K562 (cell line): ENCODE data around the gene CD302. TPM values are rescaled to one million over a fixed set of nuclear protein-coding genes. Genes with fewer than 3 reads are reported as not detected.

Source experiments
- ATAC-seq: fragments of 200-7000 bp; cut with Tn5 transposase; 3 replicates; pipeline ENCODE4 v1.9.1; 2020; ENCODE audit warnings: moderate library complexity
- BruUV-seq: library from RNA; stranded (reverse); fragments of 400-500 nt; replicated peaks from 2 replicates; lab custom pipeline; 2021; lab: Mats Ljungman, UMichigan
- CTCF ChIA-PET: fragments of 300-600 bp; formaldehyde crosslinking; extraction: SDS; loops from one replicate; lab custom pipeline; 2021; ENCODE audit warnings: low intra/inter-chr PET ratio; lab: Yijun Ruan, JAX
- POLR2A ChIA-PET: fragments of 300-600, 350-650 bp; sonication (Branson Sonifier 250); formaldehyde crosslinking; extraction: SDS; loops from one replicate; lab custom pipeline; 2021; ENCODE audit warnings: antibody characterized with exemption, inconsistent platforms; lab: Yijun Ruan, JAX
- DNase-seq, 4 experiments: peaks; one replicate each; pipeline versions ENCODE4 v3.0.0 to v3.0.0-alpha.2; 2011 to 2018; ENCODE audit warnings: low spot score in 3 of 4, mixed read lengths in 3 of 4; ENCODE audit errors: extremely low read depth in 1 of 4
- FAIRE-seq: peaks from 2 replicates; lab custom pipeline; 2011; peaks lifted over from hg19 to GRCh38; lab: Jason Lieb, UNC
- H2AFZ ChIP-seq: 2 replicates; pipeline ENCODE4 v1.6.0; 2011; ENCODE audit warnings: low read depth, low read length, control low read depth, inconsistent platforms
- H3K27ac ChIP-seq: fragments of 200-600 bp; 3 replicates; pipeline ENCODE4 v1.8.0; 2011; ENCODE audit warnings: low read depth, mild to moderate bottlenecking, control low read depth, inconsistent platforms, low read length, moderate library complexity, mixed read lengths; ENCODE audit errors: extremely low read depth
- H3K27me3 ChIP-seq, 2 experiments: fragments of 300-600 bp in 1 of 2; 2 replicates in 1 of 2; 3 replicates in 1 of 2; pipeline versions ENCODE4 v1.6.0 to v1.8.0; 2011; ENCODE audit warnings: inconsistent platforms in 2 of 2, low read length in 2 of 2, mild to moderate bottlenecking in 1 of 2, mixed read lengths in 1 of 2, moderate library complexity in 1 of 2; ENCODE audit not compliant: control insufficient read depth in 2 of 2, insufficient read depth in 2 of 2
- H3K36me3 ChIP-seq: fragments of 300-600 bp; 3 replicates; pipeline ENCODE4 v1.8.0; 2011; ENCODE audit warnings: mild to moderate bottlenecking, low read length, inconsistent platforms; ENCODE audit not compliant: control insufficient read depth, insufficient read depth
- H3K4me1 ChIP-seq, 2 experiments: fragments of 200-600 bp in 1 of 2; replicated peaks in 1 of 2; 2 replicates in 1 of 2; 3 replicates in 1 of 2; pipeline versions ENCODE4 v1.5.1 to v1.8.0; 2011; ENCODE audit warnings: inconsistent platforms in 2 of 2, low read length in 2 of 2, mild to moderate bottlenecking in 1 of 2, mixed read lengths in 1 of 2, moderate library complexity in 1 of 2; ENCODE audit not compliant: control insufficient read depth in 2 of 2, insufficient read depth in 2 of 2
- H3K4me2 ChIP-seq: 2 replicates; pipeline ENCODE4 v1.6.1; 2011; ENCODE audit warnings: low read length, control low read depth, inconsistent platforms, mixed read lengths; ENCODE audit not compliant: insufficient read depth
- H3K4me3 ChIP-seq: fragments of 200-600 bp; sonication (generic), shearing (Covaris generic); 2 replicates; pipeline ENCODE4 v1.5.1; 2016; ENCODE audit warnings: control low read depth, inconsistent platforms
- H3K79me2 ChIP-seq: fragments of 200-600 bp; 3 replicates; pipeline ENCODE4 v1.8.0; 2011; ENCODE audit warnings: low read length, inconsistent platforms; ENCODE audit not compliant: control insufficient read depth, insufficient read depth
- H3K9ac ChIP-seq, 2 experiments: 2 replicates each; pipeline versions ENCODE4 v1.6.0 to v1.6.1; 2011; ENCODE audit warnings: low read depth in 2 of 2, low read length in 2 of 2, control low read depth in 1 of 2, inconsistent platforms in 1 of 2, mild to moderate bottlenecking in 1 of 2, mixed read lengths in 1 of 2; ENCODE audit not compliant: insufficient read depth in 1 of 2
- H3K9me1 ChIP-seq: one replicate; pipeline ENCODE4 v1.6.0; 2011; ENCODE audit warnings: inconsistent platforms, mild to moderate bottlenecking, low read length, moderate library complexity; ENCODE audit not compliant: control insufficient read depth, insufficient read depth
- H3K9me3 ChIP-seq: replicated peaks from 2 replicates; pipeline ENCODE4 v1.5.1; 2011; ENCODE audit warnings: low read depth, low read length, inconsistent platforms; ENCODE audit not compliant: control insufficient read depth, insufficient read depth
- H4K20me1 ChIP-seq: replicated peaks from 2 replicates; pipeline ENCODE4 v1.6.1; 2011; ENCODE audit warnings: low read length, inconsistent platforms, mixed read lengths; ENCODE audit not compliant: control insufficient read depth, insufficient read depth
- ASH1L ChIP-seq: fragments of 450-650 bp; IDR thresholded peaks from 2 replicates; pipeline ENCODE4 v1.6.1; 2018; ENCODE audit warnings: borderline replicate concordance, mild to moderate bottlenecking, low read depth; ENCODE audit not compliant: partially characterized antibody
- ETS2 ChIP-seq: IDR thresholded peaks from 2 replicates; pipeline ENCODE4 v1.6.1; 2016; ENCODE audit warnings: borderline replicate concordance, missing genetic modification characterization, mild to moderate bottlenecking, moderate library complexity, missing compliant biosample characterization; ENCODE audit not compliant: poor library complexity, severe bottlenecking
- HDAC1 ChIP-seq, 2 experiments: fragments of 450-650 bp; IDR thresholded peaks; 2 replicates each; pipeline ENCODE4 v1.6.1; 2016 to 2017; ENCODE audit warnings: inconsistent platforms in 1 of 2, mild to moderate bottlenecking in 1 of 2, moderate library complexity in 1 of 2
- POLR3A ChIP-seq: IDR thresholded peaks from 2 replicates; pipeline ENCODE4 v1.6.1; 2011; ENCODE audit warnings: borderline replicate concordance, mild to moderate bottlenecking, moderate library complexity; ENCODE audit not compliant: insufficient read length, insufficient read depth; ENCODE audit errors: extremely low read depth
- TGIF2 ChIP-seq: sonication (generic); formaldehyde crosslinking; IDR thresholded peaks from 2 replicates; pipeline ENCODE4 v1.8.1; 2022; ENCODE audit warnings: mild to moderate bottlenecking, missing genetic modification reagents, moderate library complexity
- ZKSCAN1 ChIP-seq: fragments of 150-350 bp; IDR thresholded peaks from 2 replicates; pipeline ENCODE4 v1.6.1; 2016; ENCODE audit warnings: low read depth, low read length
- ZNF121 ChIP-seq: sonication (generic); formaldehyde crosslinking; conservative IDR thresholded peaks from 2 replicates; pipeline ENCODE4 v1.8.0; 2022; ENCODE audit warnings: missing genetic modification reagents
- ZZZ3 ChIP-seq: fragments of 450-650 bp; IDR thresholded peaks from 2 replicates; pipeline ENCODE4 v1.6.1; 2016; ENCODE audit warnings: antibody characterized with exemption, mild to moderate bottlenecking, moderate library complexity
- WGBS: fragments of 100-300 bp; shearing (Covaris generic); methylation state at CpG from one replicate; pipeline ENCODE4 v1.1.6; 2016; ENCODE audit warnings: low coverage, mixed read lengths; ENCODE audit not compliant: insufficient coverage; ENCODE audit errors: missing lambda C conversion rate; 5-methylcytosine and 5-hydroxymethylcytosine counted together
- in situ Hi-C: fragments of 300-500 bp; cut with MboI; formaldehyde crosslinking; loops from 4 replicates; pipeline ENCODE4 v1.15.0; 2018; ENCODE audit warnings: inconsistent platforms, mixed read lengths
- intact Hi-C: fragments of 100-400 bp; cut with micrococcal nuclease; formaldehyde crosslinking; loops from 2 replicates; pipeline ENCODE4 v1.14.2; 2022
- polyA plus RNA-seq, 8 experiments: library from polyadenylated mRNA; depleted of rRNA in 4 of 8; stranded (reverse) in 5 of 8; unstranded in 3 of 8; fragments of >200 nt; fragmentation: Nextera tagmentation in 2 of 8; fragmentation: Illumina TruSeq in 1 of 8; extraction: Ambion mirVana in 2 of 8; extraction: Trizol in 1 of 8; gene quantifications; 2 replicates each; pipeline versions ENCODE4 v1.2.1 to v1.2.3, GENCODE V29; 2011 to 2014; ENCODE audit warnings: inconsistent platforms in 1 of 8, missing spikeins in 1 of 8
- total RNA-seq, 7 experiments: library from RNA; depleted of rRNA in 6 of 7; stranded (reverse); fragments of >200 nt in 6 of 7; fragmentation: Illumina TruSeq in 2 of 7; extraction: Trizol in 2 of 7; gene quantifications; 2 replicates each; pipeline versions ENCODE4 v1.2.1 to v1.2.3, GENCODE V29; 2011 to 2021; ENCODE audit warnings: low replicate concordance in 1 of 7
- TF ChIP-seq, protein P1 (sequence below): fragments of 250-450 bp; sonication (Bioruptor Pico); IDR thresholded peaks from 2 replicates; pipeline ENCODE4 v1.4.0; 2020; ENCODE audit warnings: mild to moderate bottlenecking, moderate library complexity
- TF ChIP-seq, protein P2 (sequence below): sonication (generic); formaldehyde crosslinking; IDR thresholded peaks from 2 replicates; pipeline ENCODE4 v1.8.0; 2023; ENCODE audit warnings: mild to moderate bottlenecking, missing genetic modification reagents
- TF ChIP-seq, protein P3 (sequence below): fragments of 450-650 bp; IDR thresholded peaks from one replicate; pipeline ENCODE4 v1.6.1; 2018; ENCODE audit warnings: mild to moderate bottlenecking, moderate library complexity; ENCODE audit not compliant: partially characterized antibody
- TF ChIP-seq, protein P4 (sequence below): fragments of 450-650 bp; formaldehyde crosslinking; IDR thresholded peaks from 2 replicates; pipeline ENCODE4 v1.4.0; 2020; ENCODE audit warnings: mild to moderate bottlenecking, moderate library complexity

The CD302 gene
- total and polyA plus RNA-seq, 9 of the 15 experiments (the other 6 are each of a cell fraction or from before 2014, with no cell fraction given): 0.03 to 0.07 (median 0.04) TPM; not detected in 5

DNA sequence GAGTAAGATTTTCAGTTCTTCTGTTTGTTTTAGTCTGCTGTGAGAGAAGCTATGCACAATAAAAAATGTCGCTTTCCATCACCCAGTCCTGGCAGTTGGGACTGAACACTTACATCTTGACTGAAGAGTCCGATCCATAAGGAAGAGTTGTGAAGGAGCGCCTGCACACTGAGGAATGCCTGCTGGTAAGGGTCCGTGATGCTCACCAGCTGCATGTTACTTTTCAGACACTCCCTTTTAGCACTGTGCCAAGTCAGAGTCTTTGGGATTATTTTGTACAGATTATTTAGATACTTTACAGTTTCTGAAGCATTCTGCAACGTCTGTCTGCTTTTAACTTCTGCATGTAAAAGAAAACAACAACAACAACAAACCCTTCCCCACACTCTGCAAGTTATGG lies 42.6 kb upstream of the CD302 start:
- peaks cover 4 to 10% of the 10 kb centered on the region in 2 experiments; a peak in 4 of 5 replicates for H3K27me3 ChIP-seq
- no peak overlapping the region for H3K27ac ChIP-seq
- no peaks in the 10 kb centered on the region for H3K4me1 ChIP-seq
- 0% methylated on average over 5 of the region's 5 CpGs for WGBS
- TF ChIP-seq ZKSCAN1: no peak
- TF ChIP-seq, protein P1, sequence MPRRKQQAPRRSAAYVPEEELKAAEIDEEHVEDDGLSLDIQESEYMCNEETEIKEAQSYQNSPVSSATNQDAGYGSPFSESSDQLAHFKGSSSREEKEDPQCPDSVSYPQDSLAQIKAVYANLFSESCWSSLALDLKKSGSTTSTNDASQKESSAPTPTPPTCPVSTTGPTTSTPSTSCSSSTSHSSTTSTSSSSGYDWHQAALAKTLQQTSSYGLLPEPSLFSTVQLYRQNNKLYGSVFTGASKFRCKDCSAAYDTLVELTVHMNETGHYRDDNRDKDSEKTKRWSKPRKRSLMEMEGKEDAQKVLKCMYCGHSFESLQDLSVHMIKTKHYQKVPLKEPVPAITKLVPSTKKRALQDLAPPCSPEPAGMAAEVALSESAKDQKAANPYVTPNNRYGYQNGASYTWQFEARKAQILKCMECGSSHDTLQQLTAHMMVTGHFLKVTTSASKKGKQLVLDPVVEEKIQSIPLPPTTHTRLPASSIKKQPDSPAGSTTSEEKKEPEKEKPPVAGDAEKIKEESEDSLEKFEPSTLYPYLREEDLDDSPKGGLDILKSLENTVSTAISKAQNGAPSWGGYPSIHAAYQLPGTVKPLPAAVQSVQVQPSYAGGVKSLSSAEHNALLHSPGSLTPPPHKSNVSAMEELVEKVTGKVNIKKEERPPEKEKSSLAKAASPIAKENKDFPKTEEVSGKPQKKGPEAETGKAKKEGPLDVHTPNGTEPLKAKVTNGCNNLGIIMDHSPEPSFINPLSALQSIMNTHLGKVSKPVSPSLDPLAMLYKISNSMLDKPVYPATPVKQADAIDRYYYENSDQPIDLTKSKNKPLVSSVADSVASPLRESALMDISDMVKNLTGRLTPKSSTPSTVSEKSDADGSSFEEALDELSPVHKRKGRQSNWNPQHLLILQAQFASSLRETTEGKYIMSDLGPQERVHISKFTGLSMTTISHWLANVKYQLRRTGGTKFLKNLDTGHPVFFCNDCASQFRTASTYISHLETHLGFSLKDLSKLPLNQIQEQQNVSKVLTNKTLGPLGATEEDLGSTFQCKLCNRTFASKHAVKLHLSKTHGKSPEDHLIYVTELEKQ: no peak
- no peak for TF ChIP-seq ZZZ3
- TF ChIP-seq POLR3A: no peak
- no peak for TF ChIP-seq HDAC1 (IDR thresholded peaks at IDR 0.05)
- no peak for TF ChIP-seq ETS2 (tag)
- TF ChIP-seq, protein P2, sequence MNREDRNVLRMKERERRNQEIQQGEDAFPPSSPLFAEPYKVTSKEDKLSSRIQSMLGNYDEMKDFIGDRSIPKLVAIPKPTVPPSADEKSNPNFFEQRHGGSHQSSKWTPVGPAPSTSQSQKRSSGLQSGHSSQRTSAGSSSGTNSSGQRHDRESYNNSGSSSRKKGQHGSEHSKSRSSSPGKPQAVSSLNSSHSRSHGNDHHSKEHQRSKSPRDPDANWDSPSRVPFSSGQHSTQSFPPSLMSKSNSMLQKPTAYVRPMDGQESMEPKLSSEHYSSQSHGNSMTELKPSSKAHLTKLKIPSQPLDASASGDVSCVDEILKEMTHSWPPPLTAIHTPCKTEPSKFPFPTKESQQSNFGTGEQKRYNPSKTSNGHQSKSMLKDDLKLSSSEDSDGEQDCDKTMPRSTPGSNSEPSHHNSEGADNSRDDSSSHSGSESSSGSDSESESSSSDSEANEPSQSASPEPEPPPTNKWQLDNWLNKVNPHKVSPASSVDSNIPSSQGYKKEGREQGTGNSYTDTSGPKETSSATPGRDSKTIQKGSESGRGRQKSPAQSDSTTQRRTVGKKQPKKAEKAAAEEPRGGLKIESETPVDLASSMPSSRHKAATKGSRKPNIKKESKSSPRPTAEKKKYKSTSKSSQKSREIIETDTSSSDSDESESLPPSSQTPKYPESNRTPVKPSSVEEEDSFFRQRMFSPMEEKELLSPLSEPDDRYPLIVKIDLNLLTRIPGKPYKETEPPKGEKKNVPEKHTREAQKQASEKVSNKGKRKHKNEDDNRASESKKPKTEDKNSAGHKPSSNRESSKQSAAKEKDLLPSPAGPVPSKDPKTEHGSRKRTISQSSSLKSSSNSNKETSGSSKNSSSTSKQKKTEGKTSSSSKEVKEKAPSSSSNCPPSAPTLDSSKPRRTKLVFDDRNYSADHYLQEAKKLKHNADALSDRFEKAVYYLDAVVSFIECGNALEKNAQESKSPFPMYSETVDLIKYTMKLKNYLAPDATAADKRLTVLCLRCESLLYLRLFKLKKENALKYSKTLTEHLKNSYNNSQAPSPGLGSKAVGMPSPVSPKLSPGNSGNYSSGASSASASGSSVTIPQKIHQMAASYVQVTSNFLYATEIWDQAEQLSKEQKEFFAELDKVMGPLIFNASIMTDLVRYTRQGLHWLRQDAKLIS (CRISPR knock-in tag): no peak
- TF ChIP-seq ASH1L: no peak
- no peak for TF ChIP-seq TGIF2
- TF ChIP-seq ZNF121 (CRISPR knock-in tag): no peak
- TF ChIP-seq, protein P3, sequence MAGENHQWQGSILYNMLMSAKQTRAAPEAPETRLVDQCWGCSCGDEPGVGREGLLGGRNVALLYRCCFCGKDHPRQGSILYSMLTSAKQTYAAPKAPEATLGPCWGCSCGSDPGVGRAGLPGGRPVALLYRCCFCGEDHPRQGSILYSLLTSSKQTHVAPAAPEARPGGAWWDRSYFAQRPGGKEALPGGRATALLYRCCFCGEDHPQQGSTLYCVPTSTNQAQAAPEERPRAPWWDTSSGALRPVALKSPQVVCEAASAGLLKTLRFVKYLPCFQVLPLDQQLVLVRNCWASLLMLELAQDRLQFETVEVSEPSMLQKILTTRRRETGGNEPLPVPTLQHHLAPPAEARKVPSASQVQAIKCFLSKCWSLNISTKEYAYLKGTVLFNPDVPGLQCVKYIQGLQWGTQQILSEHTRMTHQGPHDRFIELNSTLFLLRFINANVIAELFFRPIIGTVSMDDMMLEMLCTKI: no peak
- TF ChIP-seq, protein P4, sequence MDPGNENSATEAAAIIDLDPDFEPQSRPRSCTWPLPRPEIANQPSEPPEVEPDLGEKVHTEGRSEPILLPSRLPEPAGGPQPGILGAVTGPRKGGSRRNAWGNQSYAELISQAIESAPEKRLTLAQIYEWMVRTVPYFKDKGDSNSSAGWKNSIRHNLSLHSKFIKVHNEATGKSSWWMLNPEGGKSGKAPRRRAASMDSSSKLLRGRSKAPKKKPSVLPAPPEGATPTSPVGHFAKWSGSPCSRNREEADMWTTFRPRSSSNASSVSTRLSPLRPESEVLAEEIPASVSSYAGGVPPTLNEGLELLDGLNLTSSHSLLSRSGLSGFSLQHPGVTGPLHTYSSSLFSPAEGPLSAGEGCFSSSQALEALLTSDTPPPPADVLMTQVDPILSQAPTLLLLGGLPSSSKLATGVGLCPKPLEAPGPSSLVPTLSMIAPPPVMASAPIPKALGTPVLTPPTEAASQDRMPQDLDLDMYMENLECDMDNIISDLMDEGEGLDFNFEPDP (CRISPR knock-in tag): no peak
- FAIRE-seq (no peak), DNase-seq (no peak), ATAC-seq (no peak; the same call in 2 of the 3 replicates)
- no peaks in the 10 kb centered on the region for H4K20me1 ChIP-seq
- H3K9ac ChIP-seq: no peak overlapping the region
- no peaks in the 10 kb centered on the region for H3K79me2 ChIP-seq
- H3K4me3 ChIP-seq: no peak overlapping the region
- H3K36me3 ChIP-seq: no peaks in the 10 kb centered on the region
- ChIA-PET CTCF (no interaction called here), POLR2A (no interaction called here)
- no TSS peak for BruUV-seq
- intact Hi-C loops (no loop called here), in situ Hi-C loops (no loop called here)
- no peaks in the 10 kb centered on the region for H3K9me1 ChIP-seq
- H2AFZ ChIP-seq: no peak overlapping the region
- no peak overlapping the region for H3K4me2 ChIP-seq
- no peaks in the 10 kb centered on the region for H3K9me3 ChIP-seq
